Hypothalamus (tissue), 51 donors: ENCODE measurements around the gene U2AF1.
"Not testable (repeated sequence)": the region's sequence is repeated elsewhere in the genome, so short reads cannot be mapped to it uniquely, and the experiment has no call there.

Source experiments
- DNase-seq, 51 donors: peaks; one replicate each; lab custom pipeline; 2025; lab: John Stamatoyannopoulos, UW

Gene U2AF1

GRCh38 chr21:43106965-43107793 is at the start of gene U2AF1:
TSS of gene U2AF1 (minus strand) at chr21:43107570. CDS start at chr21:43107494, 76 bp downstream.
- not testable (repeated sequence) for DNase-seq

DNA sequence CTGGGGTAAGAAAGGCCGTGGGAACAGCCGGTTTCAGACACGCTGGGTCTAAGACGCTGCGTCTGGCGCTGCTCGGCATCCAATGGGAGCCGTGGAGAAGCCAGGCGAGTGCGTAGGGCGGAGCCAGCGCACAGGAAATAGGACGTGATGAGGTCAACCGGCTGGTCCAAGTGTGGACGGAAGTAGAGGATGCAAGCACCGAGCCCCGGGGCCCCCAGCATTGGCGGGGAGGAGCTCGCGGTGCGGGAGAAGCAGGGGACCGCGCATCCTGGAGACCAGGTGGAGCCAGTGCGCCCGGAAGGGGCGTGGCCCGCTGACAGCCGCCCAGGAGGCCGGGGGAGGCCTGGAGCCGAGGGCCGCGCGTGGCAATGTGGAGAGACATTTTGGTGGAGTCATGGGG is 46.2 kb upstream of the U2AF1 start:
- not testable (repeated sequence) for DNase-seq

GRCh38 chr21:43149344-43149743 is 42.0 kb upstream of the U2AF1 start:
- DNase-seq = not testable (repeated sequence)

- not testable (repeated sequence) for DNase-seq
These were observed 40.6 kb upstream of the U2AF1 start for GRCh38 chr21:43147999-43148398.

GRCh38 chr21:43146637-43147036 is 39.3 kb upstream of the U2AF1 start:
- not testable (repeated sequence) for DNase-seq

DNA sequence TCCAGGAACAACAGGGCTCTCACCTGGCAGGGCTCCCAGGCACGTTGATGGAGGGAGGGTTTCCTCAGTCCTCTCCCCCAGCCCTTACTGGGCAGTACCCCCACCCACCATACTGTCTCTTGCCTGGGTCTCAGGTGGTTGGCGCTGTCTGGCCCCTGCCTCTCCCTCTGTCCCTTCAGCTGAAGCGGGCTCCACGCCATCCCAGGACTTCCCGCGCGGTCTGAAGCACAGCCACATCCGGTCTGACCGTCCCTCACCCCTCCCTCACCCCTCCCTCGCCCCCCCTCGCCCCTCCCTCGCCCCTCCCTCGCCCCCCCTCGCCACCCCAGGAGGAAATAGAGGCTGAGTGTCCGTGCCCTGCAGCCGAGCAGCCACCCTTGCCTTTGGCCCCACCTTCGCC is 34.0 kb upstream of the U2AF1 start:
- DNase-seq = not testable (repeated sequence)

DNA sequence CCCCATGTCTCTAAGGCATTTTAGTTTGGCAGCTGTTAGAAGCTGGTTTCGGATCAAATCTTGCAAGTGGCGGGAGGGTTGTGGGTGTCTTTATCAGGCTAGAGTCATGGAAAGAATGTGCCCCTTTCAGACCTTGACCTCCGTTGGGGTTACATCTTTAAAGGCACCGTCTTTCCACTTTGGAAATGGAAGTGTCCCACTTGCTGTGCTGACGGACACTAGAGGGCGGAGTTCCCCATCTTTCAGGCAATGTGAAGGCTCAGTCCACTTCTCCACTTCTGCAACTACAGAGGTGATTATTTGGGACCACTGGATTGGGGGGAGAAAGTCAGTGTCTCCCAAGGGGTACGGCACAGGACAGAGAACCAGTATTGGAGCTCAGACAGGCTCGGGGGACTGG is 31.6 kb upstream of the U2AF1 start:
- DNase-seq = not testable (repeated sequence)

- DNase-seq = not testable (repeated sequence)
These were observed 27.1 kb upstream of the U2AF1 start for GRCh38 chr21:43134520-43134919.

GRCh38 chr21:43130094-43130493 is 22.7 kb upstream of the U2AF1 start:
- not testable (repeated sequence) for DNase-seq

GRCh38 chr21:43115956-43116355 is 8.6 kb upstream of the U2AF1 start:
- not testable (repeated sequence) for DNase-seq

- DNase-seq = not testable (repeated sequence)
These were observed 7.1 kb upstream of the U2AF1 start for GRCh38 chr21:43114483-43114882.

DNA sequence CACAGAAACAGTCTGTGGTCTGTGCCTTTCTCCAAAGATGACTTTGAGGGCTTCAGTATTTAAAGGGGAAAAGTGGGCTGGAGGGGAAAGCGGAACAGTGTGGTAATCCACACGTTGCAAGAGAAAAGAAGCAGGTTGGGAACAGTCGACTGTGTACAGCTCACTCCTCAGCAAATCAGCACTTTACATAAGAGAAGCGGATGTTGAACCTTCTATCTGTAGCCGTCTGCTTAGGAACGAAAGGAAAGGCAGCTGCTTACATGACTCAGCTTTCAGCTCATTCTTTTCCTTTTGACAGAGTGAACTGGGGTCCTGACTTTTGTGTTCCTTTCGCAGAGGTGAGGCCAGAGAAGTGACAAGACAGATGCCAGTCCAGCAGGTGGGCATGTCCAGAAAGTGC is 1.6 kb upstream of the U2AF1 start:
- DNase-seq = not testable (repeated sequence)

DNA sequence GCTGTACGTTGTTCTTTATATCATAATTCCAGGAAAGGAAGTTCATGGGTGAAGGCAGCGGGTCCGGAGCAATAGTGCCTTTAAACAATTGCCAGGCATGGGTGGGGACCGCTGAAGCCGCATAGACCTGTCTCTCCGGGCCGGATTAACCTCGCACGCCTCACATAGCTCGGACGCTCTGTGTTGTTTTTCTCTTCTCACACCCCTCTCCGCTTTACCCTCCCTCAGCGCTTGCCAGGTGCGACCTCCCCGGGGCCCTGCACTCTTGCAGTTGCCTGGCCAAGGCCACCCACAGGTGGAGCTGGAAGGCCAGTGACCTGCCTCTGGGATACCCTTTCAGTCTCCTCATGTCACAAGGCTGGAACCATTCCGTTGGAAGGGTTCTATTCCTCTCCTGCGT is 807 bp upstream of the U2AF1 start:
- not testable (repeated sequence) for DNase-seq

GRCh38 chr21:43107794-43108137 is 396 bp upstream of the U2AF1 start:
- DNase-seq = not testable (repeated sequence)

GRCh38 chr21:43104642-43105041 is 2.7 kb downstream of the U2AF1 start:
- not testable (repeated sequence) for DNase-seq

DNA sequence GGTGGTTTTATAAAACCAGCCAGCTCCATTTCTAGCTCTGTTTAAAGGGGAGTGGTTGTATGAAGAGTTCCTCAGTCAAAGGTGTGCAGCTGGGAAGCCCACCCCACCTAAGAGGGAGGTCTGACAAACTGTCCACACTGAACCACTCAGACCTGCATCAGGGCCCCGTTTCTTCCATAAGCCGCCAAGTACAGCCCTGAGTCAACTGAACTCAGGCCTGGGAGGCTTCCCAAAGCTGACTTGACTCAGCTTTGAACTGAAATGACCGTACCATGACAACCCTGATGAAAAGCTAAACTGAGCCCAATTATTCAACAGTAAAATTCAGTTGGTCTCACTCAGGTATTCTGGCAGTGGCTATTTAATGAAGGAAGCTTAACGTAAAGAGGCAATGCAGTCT is 5.1 kb downstream of the U2AF1 start:
- DNase-seq = not testable (repeated sequence)

- not testable (repeated sequence) for DNase-seq
These were observed 5.7 kb downstream of the U2AF1 start for GRCh38 chr21:43101676-43102075.

DNA sequence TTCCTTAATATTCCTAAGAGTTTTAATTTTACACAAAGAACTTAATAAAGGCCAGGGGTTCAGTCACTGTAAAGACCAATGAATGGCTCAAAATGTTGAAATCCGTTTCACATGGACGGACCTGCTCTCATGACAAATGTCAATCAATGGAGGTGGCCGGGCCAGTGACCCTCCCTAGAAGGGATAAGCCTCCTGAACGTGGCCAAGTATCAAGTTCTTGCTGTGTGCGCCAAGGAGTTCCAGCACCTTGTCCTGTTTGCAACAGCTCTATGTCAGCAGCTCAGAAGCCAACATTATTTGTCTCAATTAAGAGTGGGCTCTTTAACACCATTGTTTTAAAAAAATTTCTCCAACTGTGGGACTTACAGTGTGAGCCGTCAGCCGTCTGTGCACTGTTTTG is 6.4 kb downstream of the U2AF1 start:
- DNase-seq = not testable (repeated sequence)

- DNase-seq = not testable (repeated sequence)
These were observed 15.3 kb downstream of the U2AF1 start for GRCh38 chr21:43091979-43092614.

GRCh38 chr21:43090947-43091346 is 16.4 kb downstream of the U2AF1 start:
- DNase-seq = not testable (repeated sequence)

DNA sequence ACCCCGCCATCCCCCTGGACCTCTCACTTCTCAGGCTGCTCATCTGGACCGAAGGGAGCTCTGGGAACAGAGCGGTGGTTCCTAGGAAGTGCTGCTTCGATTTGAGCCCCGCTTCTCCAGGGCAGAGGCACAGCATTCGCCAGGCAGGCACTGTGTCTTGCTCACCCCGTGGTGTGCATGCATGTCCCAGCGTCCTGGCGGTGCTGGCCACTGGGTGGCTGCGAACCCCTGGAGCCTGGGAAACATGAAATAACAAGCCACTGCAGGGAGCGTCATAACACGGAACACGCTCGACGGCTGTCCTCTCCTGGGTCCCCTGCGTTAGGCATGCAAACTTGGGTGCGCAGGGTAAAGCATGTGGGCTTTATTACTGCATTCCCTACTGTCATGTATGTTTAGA is 17.9 kb downstream of the U2AF1 start:
- DNase-seq = not testable (repeated sequence)
